Measurements from ENCODE around the gene FTCD. TPM values are rescaled to one million over a fixed set of nuclear protein-coding genes. Genes with fewer than 3 reads are reported as not detected.

Gene FTCD
- polyA plus RNA-seq, 1 experiment: 0.06 TPM

GRCh38 chr21:46118316-46119143 lies 36.8 kb downstream of the FTCD start:
- TF ChIP-seq, protein P1, sequence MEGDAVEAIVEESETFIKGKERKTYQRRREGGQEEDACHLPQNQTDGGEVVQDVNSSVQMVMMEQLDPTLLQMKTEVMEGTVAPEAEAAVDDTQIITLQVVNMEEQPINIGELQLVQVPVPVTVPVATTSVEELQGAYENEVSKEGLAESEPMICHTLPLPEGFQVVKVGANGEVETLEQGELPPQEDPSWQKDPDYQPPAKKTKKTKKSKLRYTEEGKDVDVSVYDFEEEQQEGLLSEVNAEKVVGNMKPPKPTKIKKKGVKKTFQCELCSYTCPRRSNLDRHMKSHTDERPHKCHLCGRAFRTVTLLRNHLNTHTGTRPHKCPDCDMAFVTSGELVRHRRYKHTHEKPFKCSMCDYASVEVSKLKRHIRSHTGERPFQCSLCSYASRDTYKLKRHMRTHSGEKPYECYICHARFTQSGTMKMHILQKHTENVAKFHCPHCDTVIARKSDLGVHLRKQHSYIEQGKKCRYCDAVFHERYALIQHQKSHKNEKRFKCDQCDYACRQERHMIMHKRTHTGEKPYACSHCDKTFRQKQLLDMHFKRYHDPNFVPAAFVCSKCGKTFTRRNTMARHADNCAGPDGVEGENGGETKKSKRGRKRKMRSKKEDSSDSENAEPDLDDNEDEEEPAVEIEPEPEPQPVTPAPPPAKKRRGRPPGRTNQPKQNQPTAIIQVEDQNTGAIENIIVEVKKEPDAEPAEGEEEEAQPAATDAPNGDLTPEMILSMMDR (IDR thresholded peaks at IDR 0.05; ENCODE audit: insufficient read depth, low read depth, low read length): no peak
- DNase-seq (ENCODE audit: low read depth): no peak

DNA sequence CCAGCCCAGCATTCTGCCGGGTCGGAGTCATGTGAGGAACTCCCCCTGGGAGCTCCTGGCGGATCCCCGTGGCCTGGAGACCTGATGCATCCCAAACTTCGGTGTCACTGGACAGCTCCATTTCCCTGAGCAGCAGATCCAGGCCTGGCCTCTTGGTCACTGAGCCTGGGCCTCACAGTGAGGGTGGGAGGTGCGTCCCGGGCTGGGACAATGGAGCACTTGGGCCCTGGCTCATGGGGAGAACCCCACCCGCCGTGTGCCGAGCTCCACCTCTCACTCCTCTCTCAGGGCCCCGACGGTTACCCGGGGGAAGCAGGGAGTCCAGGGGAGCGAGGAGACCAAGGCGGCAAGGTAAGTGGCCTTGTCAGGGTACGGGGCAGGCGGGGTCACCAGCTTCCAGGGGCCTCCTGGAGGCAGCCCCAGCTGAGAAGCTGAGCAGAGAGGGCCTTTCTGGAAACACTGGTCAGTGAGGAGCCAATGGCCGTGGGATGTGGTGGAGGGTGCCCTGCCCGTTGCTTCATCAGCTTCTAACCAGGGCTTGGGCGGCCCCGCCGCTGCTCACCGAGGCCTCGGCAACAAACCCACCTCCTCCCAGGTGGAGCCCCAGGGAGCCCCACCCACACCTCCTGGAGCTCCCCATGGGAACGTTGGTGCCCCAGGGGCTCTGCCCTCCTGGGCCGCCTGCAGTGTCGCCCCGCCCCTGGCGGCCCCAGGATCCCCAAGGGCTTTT lies 37.6 kb downstream of the FTCD start:
- H3K36me3 ChIP-seq (ENCODE audit: control insufficient read depth, insufficient read depth, low read length): peaks cover 88% of the 10 kb centered on the region
- POLR2A ChIA-PET: no interaction called here
- no peak for DNase-seq (ENCODE audit: low read depth)
- no peaks in the 10 kb centered on the region for H3K27me3 ChIP-seq (ENCODE audit: control insufficient read depth, insufficient read depth, low read length)
- CTCF ChIA-PET: interaction anchor here (0.9 to 2.6 kb wide), 2 partner anchors 144 to 147 kb away, joined by 3 to 12 read pairs; no protein-coding TSS in a partner anchor
- no peak overlapping the region for H3K4me3 ChIP-seq (ENCODE audit: low read depth, low read length)
- TF ChIP-seq, protein P1 (IDR thresholded peaks at IDR 0.05; ENCODE audit: insufficient read depth, low read depth, low read length): no peak

More at GRCh38 chr21:46118316-46119143, 36.8 kb downstream of the FTCD start:
- Histone ChIP-seq H3K4me3 (ENCODE audit: low read depth, low read length) (no peak overlapping the region), H3K27me3 (ENCODE audit: control insufficient read depth, insufficient read depth, low read length) (no peaks in the 10 kb centered on the region), H3K36me3 (ENCODE audit: control insufficient read depth, insufficient read depth, low read length) (peaks cover 83% of the 10 kb centered on the region)
- ChIA-PET POLR2A (no interaction called here), CTCF (interaction anchor here (2.6 kb wide), 1 partner anchor 148 kb away, joined by 12 read pairs; no protein-coding TSS in a partner anchor)

DNA sequence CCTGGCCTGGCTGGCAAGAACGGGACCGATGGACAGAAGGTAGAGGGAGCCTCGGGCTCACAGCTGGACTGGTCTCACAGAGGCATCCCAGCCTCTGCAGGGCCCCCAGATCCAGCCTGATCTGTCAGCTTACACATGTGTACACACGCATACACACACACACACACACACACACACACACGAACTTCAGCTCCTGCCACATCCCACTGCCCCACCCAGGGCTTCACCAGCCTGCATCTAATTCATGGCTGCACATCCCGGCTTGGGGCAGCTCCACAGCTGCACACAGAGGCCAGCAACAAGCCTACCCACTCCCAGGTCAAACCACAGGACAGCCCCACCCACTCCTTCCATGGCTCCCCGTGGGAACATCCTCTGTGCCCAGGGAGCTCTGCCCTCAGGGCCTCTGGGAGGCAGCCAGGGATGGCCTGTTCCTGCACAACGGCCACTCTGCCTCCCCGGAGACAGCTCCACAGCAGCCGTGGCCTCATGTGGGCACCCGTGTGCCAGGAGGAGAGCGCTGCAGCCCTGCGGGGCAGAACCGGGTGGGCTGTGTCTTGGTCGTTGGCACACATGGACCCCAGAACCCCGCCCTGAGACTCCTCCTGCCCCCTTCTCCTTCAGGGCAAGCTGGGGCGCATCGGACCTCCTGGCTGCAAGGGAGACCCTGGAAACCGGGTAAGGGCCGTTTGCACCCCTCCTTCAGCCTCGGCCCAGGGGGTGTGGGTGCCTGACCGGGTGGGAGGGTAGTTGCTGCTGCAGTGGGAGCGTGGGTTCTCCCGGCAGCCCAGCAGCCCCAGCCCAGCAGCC lies 38.4 kb downstream of the FTCD start:
- Histone ChIP-seq H3K36me3 (ENCODE audit: control insufficient read depth, insufficient read depth, low read length) (peaks cover 90% of the 10 kb centered on the region), H3K27me3 (ENCODE audit: control insufficient read depth, insufficient read depth, low read length) (no peaks in the 10 kb centered on the region), H3K4me3 (ENCODE audit: low read depth, low read length) (no peak overlapping the region)
- DNase-seq (ENCODE audit: low read depth): no peak
- TF ChIP-seq, protein P1 (IDR thresholded peaks at IDR 0.05; ENCODE audit: insufficient read depth, low read depth, low read length): no peak
- ChIA-PET POLR2A (no interaction called here), CTCF (interaction anchor here (0.7 to 2.6 kb wide), 4 partner anchors 9 to 147 kb away, joined by 3 to 12 read pairs (median 3); no protein-coding TSS in a partner anchor)

- TF ChIP-seq, protein P1 (IDR thresholded peaks at IDR 0.05; ENCODE audit: insufficient read depth, low read depth, low read length): no peak
- H3K36me3 ChIP-seq (ENCODE audit: control insufficient read depth, insufficient read depth, low read length): peaks cover 86% of the 10 kb centered on the region
- ChIA-PET POLR2A (no interaction called here), CTCF (interaction anchor here (0.7 to 2.6 kb wide), 4 partner anchors 9 to 146 kb away, joined by 3 to 12 read pairs (median 3); no protein-coding TSS in a partner anchor)
- H3K4me3 ChIP-seq (ENCODE audit: low read depth, low read length): no peak overlapping the region
- no peak for DNase-seq (ENCODE audit: low read depth)
- H3K27me3 ChIP-seq (ENCODE audit: control insufficient read depth, insufficient read depth, low read length): no peaks in the 10 kb centered on the region
These were observed 39.1 kb downstream of the FTCD start for GRCh38 chr21:46116189-46116775.

All from BJ (cell line).